ENCODE data around the gene RALGAPB.
"Not testable (repeated sequence)": the region's sequence is repeated elsewhere in the genome, so short reads cannot be mapped to it uniquely, and the experiment has no call there.

RALGAPB gene

GRCh38 chr20:38428800-38429199, 43.8 kb upstream of the RALGAPB start:
- DNase-seq (ENCODE audit: extremely low spot score), result no peak
- ChIA-PET POLR2A (no interaction called here), CTCF (no interaction called here)

GRCh38 chr20:38429301-38429700, 43.3 kb upstream of the RALGAPB start:
- TF ChIP-seq CTCF (IDR thresholded peaks at IDR 0.05; ENCODE audit: control extremely low read depth, extremely low read depth, low read depth, missing control alignments), result no peak
- ChIA-PET CTCF (interaction anchor here (6.8 kb wide), 1 partner anchor 20 kb away, joined by 192 read pairs; no protein-coding TSS in a partner anchor), POLR2A (interaction anchor here (0.6 kb wide), 1 partner anchor 11 kb away, joined by 3 read pairs; no protein-coding TSS in a partner anchor)
- DNase-seq (ENCODE audit: extremely low spot score), result no peak

More at GRCh38 chr20:38428800-38429199, 43.8 kb upstream of the RALGAPB start:
- TF ChIP-seq CTCF (IDR thresholded peaks at IDR 0.05; ENCODE audit: control extremely low read depth, extremely low read depth, low read depth, missing control alignments), result no peak

DNA sequence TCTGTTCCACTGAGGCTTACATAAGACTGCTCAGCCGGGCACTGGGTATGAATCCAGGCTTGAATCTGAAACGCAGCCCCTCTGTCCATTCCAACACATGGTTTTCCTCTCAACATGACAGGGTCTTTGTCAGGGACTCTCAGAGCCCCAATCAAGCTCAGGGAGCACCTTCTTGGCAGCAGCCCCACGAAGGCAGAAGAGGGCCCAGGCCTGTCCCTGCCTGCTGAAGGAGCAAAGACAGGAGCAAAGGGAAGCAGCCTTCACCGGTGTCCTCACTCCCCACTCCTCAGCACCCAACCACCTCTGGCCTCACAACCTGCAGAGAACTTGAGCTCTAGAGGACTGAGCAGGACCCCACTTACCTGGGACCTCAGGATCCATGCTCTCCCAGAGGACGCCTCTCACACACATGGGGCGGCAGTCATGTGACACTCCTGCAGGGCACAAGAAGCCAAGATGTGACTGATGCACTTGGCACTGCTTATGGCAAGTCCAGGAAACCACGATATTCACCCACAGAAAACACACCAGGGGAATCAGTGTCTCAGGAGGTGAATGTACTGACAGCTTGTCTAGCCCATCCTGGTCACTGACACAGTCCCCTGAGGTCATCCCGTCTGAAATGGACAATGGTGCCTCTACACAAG, 41.8 kb upstream of the RALGAPB start:
- no peak for TF ChIP-seq CTCF (IDR thresholded peaks at IDR 0.05; ENCODE audit: control extremely low read depth, extremely low read depth, low read depth, missing control alignments)
- ChIA-PET POLR2A (interaction anchor here (0.5 to 2.0 kb wide), 2 partner anchors 17 to 26 kb away, joined by 3 to 6 read pairs; no protein-coding TSS in a partner anchor), CTCF (interaction anchor here (1.1 to 6.8 kb wide), 3 partner anchors 12 to 41 kb away, joined by 3 to 192 read pairs (median 3); partner anchors contain the start of gene RALGAPB)
- no peak for DNase-seq (ENCODE audit: extremely low spot score)

DNA sequence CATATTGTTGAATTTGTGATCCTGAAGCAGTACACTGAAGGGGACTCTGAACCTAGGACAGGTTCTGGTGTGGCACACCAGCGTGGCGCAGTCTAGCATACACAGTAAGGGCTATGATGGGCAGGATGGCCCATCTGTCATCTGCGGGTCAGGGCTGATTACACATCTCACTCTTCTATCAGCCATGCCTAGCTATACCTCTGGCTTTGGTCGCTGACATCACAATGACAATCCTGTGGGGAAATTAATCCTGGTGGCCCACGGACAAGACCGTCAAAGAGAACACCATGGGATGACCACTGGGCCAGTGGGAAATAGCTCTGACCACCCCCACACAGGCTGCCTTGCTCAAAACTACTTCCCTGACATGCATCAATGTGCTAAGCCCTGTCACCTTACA, 40.4 kb upstream of the RALGAPB start:
- CTCF ChIA-PET, result interaction anchor here (6.8 kb wide), 1 partner anchor 17 kb away, joined by 192 read pairs; no protein-coding TSS in a partner anchor
- POLR2A ChIA-PET, result interaction anchor here (0.5 to 2.0 kb wide), 2 partner anchors 15 to 347 kb away, joined by 3 to 6 read pairs; no protein-coding TSS in a partner anchor
- no peak for DNase-seq (ENCODE audit: extremely low spot score)
- no peak for TF ChIP-seq CTCF (IDR thresholded peaks at IDR 0.05; ENCODE audit: control extremely low read depth, extremely low read depth, low read depth, missing control alignments)

- CTCF ChIA-PET, result interaction anchor here (6.8 kb wide), 1 partner anchor 17 kb away, joined by 192 read pairs; no protein-coding TSS in a partner anchor
- DNase-seq (ENCODE audit: extremely low spot score), result not testable (repeated sequence)
- POLR2A ChIA-PET, result interaction anchor here (0.5 to 2.9 kb wide), 3 partner anchors 14 to 347 kb away, joined by 3 to 44 read pairs (median 6); no protein-coding TSS in a partner anchor
Measured at GRCh38 chr20:38432870-38433269, 39.8 kb upstream of the RALGAPB start.

DNA sequence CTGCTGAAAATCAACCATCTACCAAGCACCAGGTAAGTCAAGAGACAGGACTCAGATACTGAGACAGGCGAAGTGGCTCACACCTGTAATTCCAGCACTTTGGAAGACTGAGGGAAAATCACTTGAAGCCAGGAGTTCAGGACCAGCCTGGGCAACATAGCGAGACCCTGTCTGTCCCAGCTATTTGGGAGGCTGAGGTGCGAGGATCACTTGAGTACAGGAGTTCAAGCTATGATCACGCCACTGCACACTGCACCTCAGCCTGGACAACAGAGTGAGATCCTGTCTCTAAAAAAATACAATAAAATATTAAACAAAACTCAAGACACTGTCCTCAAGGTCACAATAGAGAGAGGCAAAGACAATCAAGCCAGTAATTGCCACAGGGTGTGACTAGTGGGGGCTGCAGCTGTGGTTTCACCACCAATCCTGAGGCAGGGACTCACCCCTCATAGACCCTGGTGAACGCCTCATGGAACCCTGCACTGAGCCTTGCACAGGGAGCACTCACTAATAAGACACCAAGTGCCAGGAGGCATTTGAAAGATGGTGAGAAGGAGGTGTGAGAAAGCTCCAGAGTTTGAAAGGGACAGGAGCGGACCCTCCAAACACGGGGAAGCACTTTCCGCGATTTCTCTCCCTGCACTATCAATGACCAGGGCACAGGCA, 39.2 kb upstream of the RALGAPB start:
- TF ChIP-seq CTCF (IDR thresholded peaks at IDR 0.05; ENCODE audit: control extremely low read depth, extremely low read depth, low read depth, missing control alignments), result no peak
- no peak for DNase-seq (ENCODE audit: extremely low spot score)
- CTCF ChIA-PET, result interaction anchor here (1.0 to 6.8 kb wide), 5 partner anchors 9 to 39 kb away, joined by 3 to 192 read pairs (median 29); partner anchors contain the start of gene RALGAPB
- POLR2A ChIA-PET, result interaction anchor here (0.5 to 2.9 kb wide), 3 partner anchors 8 to 14 kb away, joined by 3 to 44 read pairs (median 9); no protein-coding TSS in a partner anchor
